ENCODE measurements around the gene CLMP.

DNA sequence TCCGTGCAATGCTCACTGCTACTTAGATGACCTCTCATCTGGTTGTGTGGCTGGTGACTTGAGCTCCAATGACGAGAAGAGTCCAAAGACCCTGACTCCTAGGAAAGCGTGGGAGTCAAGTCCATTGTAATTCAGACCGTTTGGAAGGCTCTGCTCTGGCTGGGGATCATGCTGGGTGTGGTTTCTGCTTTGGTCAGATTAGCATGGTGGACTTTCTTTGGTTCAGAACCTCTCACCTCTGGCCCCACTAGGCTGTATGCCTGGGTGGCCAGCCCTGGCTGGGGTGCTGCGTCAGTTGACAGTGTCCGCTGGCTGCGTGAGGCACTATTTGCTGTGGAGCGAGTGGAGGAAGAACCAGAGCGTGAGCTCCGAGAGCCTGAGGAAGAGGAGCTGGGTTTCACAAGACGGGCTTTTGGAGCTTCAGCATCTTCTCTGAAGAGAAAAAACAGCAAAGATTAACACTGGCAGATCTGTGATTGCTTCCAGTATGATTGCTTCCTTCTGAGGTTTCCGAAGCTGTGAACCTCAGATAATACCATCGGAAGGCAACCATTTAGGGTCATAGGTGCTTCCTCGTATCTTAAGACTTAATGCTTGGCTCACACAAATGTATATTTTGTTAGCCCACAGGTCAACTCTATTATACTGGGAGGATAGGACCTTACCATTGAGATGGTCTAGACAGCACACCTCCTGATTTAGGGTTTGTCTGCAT lies 121.5 kb downstream of the CLMP start:
- TF ChIP-seq, protein P1, sequence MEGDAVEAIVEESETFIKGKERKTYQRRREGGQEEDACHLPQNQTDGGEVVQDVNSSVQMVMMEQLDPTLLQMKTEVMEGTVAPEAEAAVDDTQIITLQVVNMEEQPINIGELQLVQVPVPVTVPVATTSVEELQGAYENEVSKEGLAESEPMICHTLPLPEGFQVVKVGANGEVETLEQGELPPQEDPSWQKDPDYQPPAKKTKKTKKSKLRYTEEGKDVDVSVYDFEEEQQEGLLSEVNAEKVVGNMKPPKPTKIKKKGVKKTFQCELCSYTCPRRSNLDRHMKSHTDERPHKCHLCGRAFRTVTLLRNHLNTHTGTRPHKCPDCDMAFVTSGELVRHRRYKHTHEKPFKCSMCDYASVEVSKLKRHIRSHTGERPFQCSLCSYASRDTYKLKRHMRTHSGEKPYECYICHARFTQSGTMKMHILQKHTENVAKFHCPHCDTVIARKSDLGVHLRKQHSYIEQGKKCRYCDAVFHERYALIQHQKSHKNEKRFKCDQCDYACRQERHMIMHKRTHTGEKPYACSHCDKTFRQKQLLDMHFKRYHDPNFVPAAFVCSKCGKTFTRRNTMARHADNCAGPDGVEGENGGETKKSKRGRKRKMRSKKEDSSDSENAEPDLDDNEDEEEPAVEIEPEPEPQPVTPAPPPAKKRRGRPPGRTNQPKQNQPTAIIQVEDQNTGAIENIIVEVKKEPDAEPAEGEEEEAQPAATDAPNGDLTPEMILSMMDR (IDR thresholded peaks at IDR 0.05; ENCODE audit: low read depth, low read length, missing input control), result no peak
- TF ChIP-seq EGR1 (IDR thresholded peaks at IDR 0.05; ENCODE audit: low read depth in 2 of 2), result no peak
